ENCODE data around the gene SSC5D. TPM values are rescaled to one million over a fixed set of nuclear protein-coding genes. Genes with fewer than 3 reads are reported as not detected.

The SSC5D gene
- polyA plus RNA-seq, 6 donors from 2014 or later: 0.05 to 0.11 (median 0.09) TPM; not detected in 2

DNA sequence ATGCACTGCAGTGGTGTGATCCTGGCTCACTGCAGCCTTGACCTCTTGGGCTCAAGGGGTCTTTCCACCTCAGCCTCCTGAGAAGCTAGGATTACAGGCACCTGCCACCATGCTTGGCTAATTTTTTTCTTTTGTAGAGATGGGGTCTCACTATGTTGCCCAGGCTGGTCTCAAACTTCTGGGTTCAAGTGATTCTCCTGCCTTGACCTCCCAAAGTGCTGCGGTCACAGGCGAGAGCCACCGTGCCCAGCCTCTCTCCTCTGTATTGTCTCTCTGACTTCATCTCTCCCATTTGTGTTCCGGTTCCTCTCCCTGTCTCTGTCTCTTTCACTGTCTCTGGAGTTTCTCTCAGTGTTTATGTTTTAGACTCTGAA is 22.0 kb upstream of the SSC5D start:
- no peak overlapping the region for H3K27ac Mint-ChIP-seq
- H3K9me3 Mint-ChIP-seq: no peaks in the 10 kb centered on the region
- H3K4me1 Mint-ChIP-seq: peaks cover 17 to 21% (median 18%) of the 10 kb centered on the region in 3 donors
- DNase-seq (no peak), ATAC-seq (ENCODE audit: low read depth in 2 of 2) (no peak)
- H3K4me3 Mint-ChIP-seq: peak overlapping the region in 1 of 8 donors; percentile 6
- H3K36me3 Mint-ChIP-seq: no peaks in the 10 kb centered on the region
- peaks cover 0 to 8% (median 0%) of the 10 kb centered on the region in 3 donors for H3K27me3 Mint-ChIP-seq

DNA sequence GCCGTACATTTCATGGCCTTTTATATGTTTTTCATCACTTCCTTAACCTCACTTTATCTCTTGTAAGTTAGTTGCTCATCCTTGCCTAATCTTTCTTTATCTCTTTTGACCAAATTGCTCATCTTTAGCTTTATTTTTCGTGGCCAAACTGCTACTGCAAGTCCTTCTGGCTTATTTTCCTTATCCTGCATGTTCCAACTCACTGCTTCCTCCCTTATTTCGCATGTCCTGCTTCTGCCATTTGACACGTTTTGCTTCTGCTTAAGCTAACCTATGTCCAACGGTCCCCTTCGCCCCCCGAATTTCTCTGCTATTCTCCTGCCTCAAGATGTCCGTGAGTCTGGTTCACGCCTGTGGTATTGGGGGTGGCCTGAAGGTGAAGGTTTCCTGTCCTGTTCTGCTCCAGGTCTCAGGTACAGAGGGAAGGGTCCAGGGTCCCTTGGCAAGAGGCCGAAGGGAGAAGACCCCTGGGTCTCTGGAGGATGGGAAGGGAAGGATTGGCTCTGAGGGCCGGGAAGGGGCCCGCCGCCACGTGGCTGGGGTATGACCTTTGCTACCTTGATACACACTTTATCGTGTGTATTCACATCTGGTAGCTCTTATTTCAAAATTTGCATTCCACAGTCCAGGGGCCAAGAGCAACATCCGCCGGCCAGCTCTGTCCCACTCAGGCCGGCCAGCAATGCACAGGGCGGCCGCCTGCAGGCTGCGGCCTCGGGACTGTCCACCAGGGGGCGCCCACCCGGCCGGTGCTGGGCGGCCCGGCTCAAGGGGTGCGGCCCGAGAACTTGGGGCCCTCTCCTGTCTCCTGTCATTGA is 20.8 kb upstream of the SSC5D start:
- Mint-ChIP-seq H3K36me3 (no peaks in the 10 kb centered on the region), H3K4me3 (peak overlapping the region in 2 of 8 donors; percentile 45 to 56), H3K9me3 (no peaks in the 10 kb centered on the region), H3K4me1 (peaks cover 7 to 11% (median 9%) of the 10 kb centered on the region in 3 donors), H3K27me3 (peaks cover 0 to 8% (median 0%) of the 10 kb centered on the region in 3 donors), H3K27ac (peak overlapping the region in 1 of 6 donors; percentile 30)
- peak; percentile 70 for DNase-seq
- peak; percentile 97 to 98 for ATAC-seq (ENCODE audit: low read depth in 2 of 2)

DNA sequence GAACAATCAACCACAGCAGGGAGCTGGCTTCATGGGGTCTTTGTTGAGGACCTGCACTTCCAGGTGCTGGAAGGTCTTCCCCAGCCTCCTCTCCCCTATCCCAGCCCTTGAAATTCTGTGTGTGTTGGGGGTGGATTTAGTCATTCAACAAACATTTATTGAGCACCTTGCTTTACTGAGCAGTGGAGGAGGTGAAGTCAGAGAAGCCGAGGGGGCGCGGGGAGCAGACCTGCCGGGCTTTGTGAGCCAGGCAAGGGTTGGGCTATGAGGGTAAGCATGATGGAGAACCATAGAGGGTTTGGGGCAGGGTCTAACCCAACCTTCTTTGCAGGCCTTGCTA is 20.2 kb upstream of the SSC5D start:
- Mint-ChIP-seq H3K36me3 (no peaks in the 10 kb centered on the region), H3K4me3 (peak overlapping the region in 1 of 8 donors; percentile 56), H3K27ac (peak overlapping the region in 1 of 6 donors; percentile 74), H3K4me1 (peaks cover 4 to 8% (median 6%) of the 10 kb centered on the region in 3 donors), H3K27me3 (peaks cover 0 to 4% (median 0%) of the 10 kb centered on the region in 3 donors), H3K9me3 (no peaks in the 10 kb centered on the region)
- DNase-seq (no peak), ATAC-seq (ENCODE audit: low read depth in 2 of 2) (no peak)

DNA sequence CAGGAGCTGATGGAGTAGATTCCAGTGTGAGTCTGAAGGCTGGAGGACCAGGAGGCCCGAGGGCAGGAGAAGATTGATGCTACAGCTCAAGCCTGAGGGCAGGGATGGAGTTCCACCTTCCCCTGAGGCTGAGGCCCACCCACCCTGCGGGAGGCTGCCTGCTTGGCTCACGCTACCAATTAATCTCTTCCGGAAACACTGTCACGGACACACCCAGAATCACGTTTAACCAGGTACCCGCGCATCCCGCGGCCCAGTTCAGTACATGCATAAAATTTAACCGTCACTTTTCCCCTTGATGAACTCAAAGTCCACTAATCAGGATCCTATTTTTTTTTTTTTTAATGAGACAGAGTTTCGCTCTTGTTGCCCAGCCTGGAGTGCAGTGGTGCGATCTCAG is 17.0 kb upstream of the SSC5D start:
- H3K4me3 Mint-ChIP-seq: peak overlapping the region in 1 of 8 donors; percentile 22
- no peaks in the 10 kb centered on the region for H3K36me3 Mint-ChIP-seq
- ATAC-seq (ENCODE audit: low read depth in 2 of 2): no peak
- no peak for DNase-seq
- peaks cover 6 to 11% (median 6%) of the 10 kb centered on the region in 3 donors for H3K4me1 Mint-ChIP-seq
- H3K27ac Mint-ChIP-seq: peak overlapping the region in 1 of 6 donors; percentile 61
- H3K27me3 Mint-ChIP-seq: no peaks in the 10 kb centered on the region
- no peaks in the 10 kb centered on the region for H3K9me3 Mint-ChIP-seq

DNA sequence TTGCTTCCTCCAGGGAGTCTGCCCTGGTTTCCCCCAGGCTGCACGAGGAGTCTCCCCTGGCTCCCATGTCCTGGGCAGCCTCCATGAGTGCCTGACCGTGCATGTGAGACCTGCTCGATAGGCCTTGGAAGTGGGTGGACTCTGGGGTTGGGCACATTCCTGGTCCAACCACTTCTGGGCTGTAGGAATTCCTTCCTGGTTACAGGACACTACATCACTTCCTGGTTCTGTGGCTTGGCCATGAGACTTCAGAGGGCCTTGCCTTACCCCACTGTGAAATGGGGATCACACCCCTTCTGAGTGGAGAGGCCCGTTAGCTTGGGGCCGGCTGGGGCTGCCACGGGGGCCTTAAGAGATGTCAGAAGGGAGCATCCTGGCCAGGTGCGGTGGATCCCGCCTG is 15.8 kb upstream of the SSC5D start:
- no peak for ATAC-seq (ENCODE audit: low read depth in 2 of 2)
- Mint-ChIP-seq H3K27me3 (no peaks in the 10 kb centered on the region), H3K4me3 (no peak overlapping the region), H3K4me1 (peaks cover 3 to 18% (median 11%) of the 10 kb centered on the region in 3 donors), H3K9me3 (no peaks in the 10 kb centered on the region), H3K27ac (no peak overlapping the region), H3K36me3 (no peaks in the 10 kb centered on the region)
- no peak for DNase-seq

DNA sequence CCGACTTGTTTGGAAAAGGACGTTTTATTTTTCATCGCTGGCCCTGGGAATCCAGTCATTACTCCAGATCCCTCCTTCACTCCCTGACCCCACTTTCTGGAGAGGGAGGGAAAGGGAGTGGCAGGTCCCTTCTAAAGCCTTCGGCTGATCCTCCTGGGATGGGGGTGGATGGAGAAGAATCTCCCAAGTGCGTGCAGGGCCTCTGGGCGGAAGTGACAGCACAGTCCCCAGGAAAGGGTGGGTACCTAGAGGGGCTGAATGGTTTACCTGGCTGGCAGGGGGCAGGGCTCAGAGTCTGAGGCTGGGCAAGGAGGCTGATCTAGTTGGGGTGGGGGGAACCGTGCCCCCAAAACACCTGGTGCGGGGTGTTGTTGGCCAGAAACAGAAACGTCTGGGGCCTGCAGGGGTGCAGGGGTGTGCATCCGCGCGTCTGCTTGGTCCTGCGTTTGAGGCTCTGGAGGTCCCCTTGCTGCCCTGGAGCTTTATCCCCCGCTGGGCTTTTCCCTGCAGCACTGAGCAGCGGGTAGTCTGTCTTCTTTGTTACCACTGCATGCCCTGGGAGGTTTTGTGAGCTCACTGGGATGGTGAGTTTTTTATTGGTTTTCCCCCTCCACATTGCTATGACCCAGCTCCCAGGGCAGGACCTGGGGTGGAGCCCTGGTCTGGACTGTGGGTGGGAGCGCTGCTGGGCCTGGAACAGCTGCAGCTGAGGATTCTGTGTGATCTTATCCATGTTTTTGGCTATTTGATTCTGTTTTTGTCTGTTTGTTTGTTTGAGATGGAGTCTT is 14.8 kb upstream of the SSC5D start:
- H3K4me1 Mint-ChIP-seq: peaks cover 8 to 23% (median 13%) of the 10 kb centered on the region in 3 donors
- ATAC-seq (ENCODE audit: low read depth in 2 of 2) (no peak), DNase-seq (no peak)
- H3K4me3 Mint-ChIP-seq: peak overlapping the region in 1 of 8 donors; percentile 32
- no peaks in the 10 kb centered on the region for H3K36me3 Mint-ChIP-seq
- H3K27me3 Mint-ChIP-seq: no peaks in the 10 kb centered on the region
- H3K9me3 Mint-ChIP-seq: no peaks in the 10 kb centered on the region
- peak overlapping the region in 1 of 6 donors; percentile 70 for H3K27ac Mint-ChIP-seq

DNA sequence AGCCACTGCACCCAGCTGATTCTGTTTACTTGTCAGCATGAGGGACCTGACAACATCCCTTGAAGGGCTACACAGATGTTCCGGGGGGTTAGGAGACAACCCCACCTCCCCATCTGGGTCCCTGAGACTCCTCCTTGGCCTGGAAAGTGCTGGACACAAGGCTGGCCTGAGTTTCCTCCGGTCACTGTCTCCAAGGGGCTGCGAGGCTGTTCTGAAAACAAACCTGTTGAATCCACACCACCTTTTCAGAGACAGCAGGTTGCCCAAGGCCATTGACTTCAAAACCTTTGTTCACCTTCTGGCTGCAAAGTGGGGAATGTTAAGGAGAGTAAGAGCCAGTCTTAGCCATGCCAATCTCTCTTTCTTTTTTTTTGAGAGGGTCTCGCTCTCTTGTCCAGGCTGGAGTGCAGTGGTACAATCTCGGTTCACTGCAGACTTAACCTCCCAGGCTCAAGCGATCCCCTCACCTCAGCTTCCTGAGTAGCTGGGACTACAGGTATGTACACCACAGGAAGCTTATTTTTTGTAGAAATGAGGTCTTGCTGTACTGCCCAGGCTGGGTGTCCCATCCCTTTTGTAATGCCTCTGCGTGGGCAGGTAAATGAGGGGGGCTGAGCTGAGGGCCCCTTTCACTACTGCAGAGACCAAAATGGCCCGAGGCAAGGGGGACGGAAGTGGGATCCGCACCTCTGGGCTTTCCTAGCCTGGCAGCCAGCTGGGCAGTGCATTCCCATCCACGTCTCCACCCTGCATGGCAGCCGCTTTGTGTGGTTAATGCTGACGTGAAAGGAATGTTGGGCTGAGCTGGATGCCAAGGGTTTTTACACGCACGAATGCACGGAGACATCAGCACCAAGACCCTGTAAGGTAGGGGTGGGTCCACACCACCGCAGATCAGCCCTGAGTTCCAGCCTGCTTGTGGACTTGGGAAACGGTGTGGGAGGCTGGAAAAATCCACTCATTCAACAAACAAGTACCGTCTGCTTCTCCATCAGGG is 13.7 kb upstream of the SSC5D start:
- no peaks in the 10 kb centered on the region for H3K27me3 Mint-ChIP-seq
- H3K4me3 Mint-ChIP-seq: peak overlapping the region in 6 of 8 donors; percentile 6 to 99 (median 79)
- H3K36me3 Mint-ChIP-seq: no peaks in the 10 kb centered on the region
- no peak for ATAC-seq (ENCODE audit: low read depth in 2 of 2)
- peaks cover 19 to 33% (median 24%) of the 10 kb centered on the region in 3 donors for H3K4me1 Mint-ChIP-seq
- no peaks in the 10 kb centered on the region for H3K9me3 Mint-ChIP-seq
- peak overlapping the region in 2 of 6 donors; percentile 44 to 94 for H3K27ac Mint-ChIP-seq
- DNase-seq: no peak

DNA sequence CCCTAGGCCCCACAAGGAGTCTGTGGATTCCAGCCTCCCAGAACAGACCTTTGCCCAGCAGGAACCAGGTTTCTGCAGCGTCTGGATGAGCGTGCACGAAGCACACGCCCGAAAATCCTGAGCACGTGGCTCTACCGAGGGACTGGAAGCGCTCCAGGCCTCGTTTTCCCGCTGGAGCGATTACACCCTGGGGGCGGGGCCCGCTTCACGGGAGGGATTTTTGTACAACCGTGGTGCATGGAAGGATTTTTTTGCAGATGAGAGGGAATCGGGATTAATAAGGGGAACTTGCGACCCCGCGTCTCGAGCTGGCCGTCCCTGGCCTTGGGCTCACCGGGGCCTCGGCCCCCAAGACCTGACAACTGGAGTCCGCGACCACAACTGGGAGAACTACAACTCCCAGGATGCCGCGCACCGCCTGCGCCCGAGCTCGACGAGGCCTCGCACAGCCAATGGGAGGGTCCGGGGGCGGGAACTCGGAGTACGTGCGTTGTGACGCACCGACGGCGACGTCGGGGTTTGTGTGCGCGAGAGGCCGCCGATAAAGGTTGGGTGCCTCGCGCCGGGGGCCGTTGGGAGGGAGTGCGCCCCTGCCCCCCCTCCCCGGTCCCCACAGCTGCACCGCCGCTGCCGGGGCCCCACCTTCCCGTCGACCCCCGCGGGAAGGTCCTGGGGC is 12.0 kb upstream of the SSC5D start, which contains the start of gene ZNF628:
ZNF628 (plus strand) TSS at position 518 of the 676 bp plus-strand sequence. CDS start 3,294 bp downstream, outside the sequence.
- ATAC-seq (ENCODE audit: low read depth in 2 of 2) (peak; percentile 91 to 92), DNase-seq (peak; percentile 97)
- peak within 1 kb of the TSS; percentile 94 to 98 (median 97) for H3K27ac Mint-ChIP-seq
- no peaks in the 10 kb centered on the region for H3K27me3 Mint-ChIP-seq
- H3K4me1 Mint-ChIP-seq: peaks cover 28 to 37% (median 29%) of the 10 kb centered on the region in 3 donors
- no peaks in the 10 kb centered on the region for H3K9me3 Mint-ChIP-seq
- H3K4me3 Mint-ChIP-seq: peak within 1 kb of the TSS; percentile 85 to 99 (median 92)
- no peaks in the 10 kb centered on the region for H3K36me3 Mint-ChIP-seq

DNA sequence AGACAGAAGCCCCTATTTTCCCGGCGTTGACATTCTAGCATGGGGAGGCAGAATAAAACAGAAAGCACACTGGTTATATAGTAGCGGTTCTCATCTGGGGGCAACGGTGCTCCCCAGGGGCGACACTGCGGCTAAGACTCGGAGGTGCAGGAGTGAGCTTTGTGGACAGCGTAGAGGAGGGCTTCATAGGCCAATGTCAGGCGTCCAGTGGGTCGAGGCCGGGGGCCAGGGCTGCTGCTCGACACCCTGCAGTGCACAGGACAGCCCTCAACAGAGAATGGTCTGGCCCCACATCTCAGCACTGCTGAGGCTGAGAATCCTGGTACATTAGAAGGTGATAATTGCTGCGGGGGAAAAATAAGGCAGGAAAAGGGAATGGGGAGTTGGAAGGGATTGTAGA is 10.3 kb upstream of the SSC5D start:
- ATAC-seq (ENCODE audit: low read depth in 2 of 2): no peak
- H3K27me3 Mint-ChIP-seq: no peaks in the 10 kb centered on the region
- H3K36me3 Mint-ChIP-seq: no peaks in the 10 kb centered on the region
- DNase-seq: no peak
- H3K4me1 Mint-ChIP-seq: peaks cover 28 to 37% (median 29%) of the 10 kb centered on the region in 3 donors
- no peaks in the 10 kb centered on the region for H3K9me3 Mint-ChIP-seq
- peak overlapping the region in 4 of 6 donors; percentile 80 to 98 (median 96) for H3K27ac Mint-ChIP-seq
- peak overlapping the region; percentile 75 to 99 (median 85) for H3K4me3 Mint-ChIP-seq

DNA sequence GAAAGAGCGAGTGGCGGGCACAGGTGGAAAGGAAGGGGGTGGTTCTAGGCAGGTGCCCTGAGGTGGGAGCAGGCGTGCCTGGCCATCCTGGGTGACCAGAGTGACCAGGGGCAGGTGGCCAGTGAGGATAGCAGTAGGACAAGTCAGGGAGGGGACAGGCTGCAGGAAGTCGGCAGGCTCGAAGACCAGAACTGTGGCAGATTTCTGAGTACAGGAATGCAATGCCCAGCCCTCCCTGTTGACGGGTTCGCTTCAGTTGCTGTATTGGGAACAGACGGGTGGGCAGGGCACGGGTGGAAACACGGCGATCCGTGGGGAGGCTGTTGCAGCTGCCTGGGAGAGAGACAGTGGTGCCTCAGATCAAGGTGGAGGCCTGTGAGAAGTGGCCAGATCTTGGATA is 9.9 kb upstream of the SSC5D start:
- peaks cover 28 to 37% (median 29%) of the 10 kb centered on the region in 3 donors for H3K4me1 Mint-ChIP-seq
- no peaks in the 10 kb centered on the region for H3K36me3 Mint-ChIP-seq
- peak overlapping the region in 7 of 8 donors; percentile 69 to 99 (median 83) for H3K4me3 Mint-ChIP-seq
- no peak for DNase-seq
- peak overlapping the region in 4 of 6 donors; percentile 63 to 94 (median 74) for H3K27ac Mint-ChIP-seq
- no peaks in the 10 kb centered on the region for H3K27me3 Mint-ChIP-seq
- no peak for ATAC-seq (ENCODE audit: low read depth in 2 of 2)
- no peaks in the 10 kb centered on the region for H3K9me3 Mint-ChIP-seq

DNA sequence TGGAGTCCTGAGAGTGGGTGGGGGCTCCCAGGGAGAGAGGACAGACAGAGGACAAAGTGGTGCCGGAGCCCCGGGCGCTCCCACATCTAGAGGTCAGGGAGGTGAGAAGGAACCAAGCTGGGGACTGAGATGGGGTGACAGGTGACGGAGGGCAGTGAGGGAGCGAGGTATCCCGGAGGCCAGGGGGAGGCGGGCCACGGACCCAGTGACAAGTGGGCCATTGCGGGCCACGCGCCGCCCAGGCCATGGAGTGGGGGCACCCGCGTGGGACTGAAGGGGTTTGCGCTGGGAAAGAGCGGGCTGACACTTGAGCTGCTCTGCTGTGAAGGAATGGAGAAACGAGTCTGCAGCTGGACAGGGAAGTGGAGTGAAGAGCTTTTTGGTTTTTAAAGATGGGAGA is 9.2 kb upstream of the SSC5D start:
- ATAC-seq (ENCODE audit: low read depth in 2 of 2): no peak
- Mint-ChIP-seq H3K27ac (peak overlapping the region in 3 of 6 donors; percentile 17 to 94 (median 79)), H3K4me3 (peak overlapping the region in 6 of 8 donors; percentile 28 to 99 (median 77)), H3K4me1 (peaks cover 28 to 37% (median 29%) of the 10 kb centered on the region in 3 donors), H3K36me3 (no peaks in the 10 kb centered on the region), H3K27me3 (no peaks in the 10 kb centered on the region), H3K9me3 (no peaks in the 10 kb centered on the region)
- DNase-seq: no peak

Measured in naive B cell (primary cell).